Kidney epithelial cell (primary cell): ENCODE data around the gene SYNE1. TPM values are rescaled to one million over a fixed set of nuclear protein-coding genes. Genes with fewer than 3 reads are reported as not detected.

Experiments
- DNase-seq: peaks from one replicate; pipeline ENCODE4 v3.0.0-alpha.2; 2010; ENCODE audit warnings: low read depth
- H3K27me3 ChIP-seq: 2 replicates; pipeline ENCODE4 v1.6.0; 2011; ENCODE audit warnings: low read length; ENCODE audit not compliant: control insufficient read depth, insufficient read depth
- H3K36me3 ChIP-seq: 2 replicates; pipeline ENCODE4 v1.5.1; 2011; ENCODE audit warnings: low read length; ENCODE audit not compliant: control insufficient read depth, insufficient read depth
- H3K4me3 ChIP-seq: 2 replicates; pipeline ENCODE4 v1.5.1; 2011; ENCODE audit warnings: low read depth, mild to moderate bottlenecking, control low read depth, low read length
- CTCF ChIP-seq: IDR thresholded peaks from 2 replicates; pipeline ENCODE4 v1.5.1; 2011; ENCODE audit warnings: mild to moderate bottlenecking, moderate library complexity, low read length, control low read depth, inconsistent platforms; ENCODE audit not compliant: insufficient read depth, poor library complexity, severe bottlenecking
- total RNA-seq: library from RNA; depleted of rRNA; stranded (reverse); fragments of >200 nt; gene quantifications from 2 replicates; pipeline ENCODE4 v1.2.3, GENCODE V29; 2015

Gene SYNE1
- total RNA-seq, 1 donor from 2014 or later: 43.1 TPM

GRCh38 chr6:152313542-152314482 lies 323.4 kb downstream of the SYNE1 start:
- no peak for TF ChIP-seq CTCF
- Histone ChIP-seq H3K27me3 (no peaks in the 10 kb centered on the region), H3K4me3 (no peak overlapping the region), H3K36me3 (no peaks in the 10 kb centered on the region)
- no peak for DNase-seq

- H3K4me3 ChIP-seq: no peak overlapping the region
- DNase-seq: no peak
- H3K36me3 ChIP-seq: no peaks in the 10 kb centered on the region
- no peaks in the 10 kb centered on the region for H3K27me3 ChIP-seq
- no peak for TF ChIP-seq CTCF
Measured at GRCh38 chr6:152312434-152312833, 324.7 kb downstream of the SYNE1 start.

- Histone ChIP-seq H3K4me3 (no peak overlapping the region), H3K27me3 (no peaks in the 10 kb centered on the region), H3K36me3 (no peaks in the 10 kb centered on the region)
- TF ChIP-seq CTCF: no peak
- DNase-seq: no peak
Measured at GRCh38 chr6:152310371-152310954, 326.7 kb downstream of the SYNE1 start.

DNA sequence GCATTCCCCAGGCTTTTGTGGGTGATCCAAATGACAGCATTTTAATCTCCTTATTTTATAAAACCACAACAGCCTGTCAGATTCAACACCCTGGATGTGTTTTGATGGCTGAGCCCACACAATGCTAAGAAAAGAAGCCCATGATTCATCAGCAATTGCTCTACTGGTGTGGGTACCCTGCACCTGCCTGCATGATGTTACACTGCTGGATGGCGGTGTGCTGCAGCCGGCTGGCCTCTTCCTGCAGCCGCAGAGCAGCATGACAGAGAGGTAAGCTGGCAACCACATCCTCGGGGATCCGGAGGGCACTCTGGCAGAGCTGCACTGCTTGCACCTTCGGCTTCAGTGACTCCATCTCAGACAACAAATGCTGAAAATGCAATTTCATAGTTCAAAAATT lies 327.5 kb downstream of the SYNE1 start:
- no peak for TF ChIP-seq CTCF
- Histone ChIP-seq H3K36me3 (no peaks in the 10 kb centered on the region), H3K4me3 (no peak overlapping the region), H3K27me3 (no peaks in the 10 kb centered on the region)
- DNase-seq: no peak

GRCh38 chr6:152309006-152309405 lies 328.2 kb downstream of the SYNE1 start:
- Histone ChIP-seq H3K4me3 (no peak overlapping the region), H3K36me3 (no peaks in the 10 kb centered on the region), H3K27me3 (no peaks in the 10 kb centered on the region)
- no peak for TF ChIP-seq CTCF
- DNase-seq: no peak
